Ishikawa (cell line): ENCODE measurements around the gene DCUN1D5.

Source experiments
- CEBPB ChIP-seq: IDR thresholded peaks from 2 replicates; pipeline ENCODE4 v1.6.1; 2012
- CREB1 ChIP-seq: IDR thresholded peaks from 2 replicates; pipeline ENCODE4 v1.6.1; 2012; ENCODE audit warnings: low read depth
- EGR1 ChIP-seq: IDR thresholded peaks from 2 replicates; pipeline ENCODE4 v1.6.1; 2012
- EP300 ChIP-seq: IDR thresholded peaks from 2 replicates; pipeline ENCODE4 v1.6.1; 2012; ENCODE audit warnings: borderline replicate concordance
- FOXM1 ChIP-seq: IDR thresholded peaks from 2 replicates; pipeline ENCODE4 v1.6.1; 2012; ENCODE audit warnings: low read depth, borderline replicate concordance
- NFIC ChIP-seq: IDR thresholded peaks from 2 replicates; pipeline ENCODE4 v1.6.1; 2012
- RAD21 ChIP-seq: IDR thresholded peaks from 2 replicates; pipeline ENCODE4 v1.6.1; 2012; ENCODE audit warnings: low read depth
- TAF1 ChIP-seq: IDR thresholded peaks from 2 replicates; pipeline ENCODE4 v1.6.1; 2012; ENCODE audit warnings: low read depth, mild to moderate bottlenecking
- TCF12 ChIP-seq: IDR thresholded peaks from 2 replicates; pipeline ENCODE4 v1.6.1; 2012; ENCODE audit warnings: low read depth
- TEAD4 ChIP-seq: IDR thresholded peaks from 2 replicates; pipeline ENCODE4 v1.6.1; 2012
- YY1 ChIP-seq: IDR thresholded peaks from 2 replicates; pipeline ENCODE4 v1.6.1; 2012; ENCODE audit warnings: low read depth
- ZBTB7A ChIP-seq: IDR thresholded peaks from 2 replicates; pipeline ENCODE4 v1.6.1; 2012; ENCODE audit warnings: low read depth
- TF ChIP-seq, protein P1 (sequence below): IDR thresholded peaks from 2 replicates; pipeline ENCODE4 v1.6.1; 2012; ENCODE audit warnings: low read depth, mild to moderate bottlenecking
- TF ChIP-seq, protein P2 (sequence below): IDR thresholded peaks from 2 replicates; pipeline ENCODE4 v1.6.1; 2012
- TF ChIP-seq, protein P3 (sequence below): IDR thresholded peaks from 2 replicates; pipeline ENCODE4 v1.6.1; 2012

DCUN1D5 gene

DNA sequence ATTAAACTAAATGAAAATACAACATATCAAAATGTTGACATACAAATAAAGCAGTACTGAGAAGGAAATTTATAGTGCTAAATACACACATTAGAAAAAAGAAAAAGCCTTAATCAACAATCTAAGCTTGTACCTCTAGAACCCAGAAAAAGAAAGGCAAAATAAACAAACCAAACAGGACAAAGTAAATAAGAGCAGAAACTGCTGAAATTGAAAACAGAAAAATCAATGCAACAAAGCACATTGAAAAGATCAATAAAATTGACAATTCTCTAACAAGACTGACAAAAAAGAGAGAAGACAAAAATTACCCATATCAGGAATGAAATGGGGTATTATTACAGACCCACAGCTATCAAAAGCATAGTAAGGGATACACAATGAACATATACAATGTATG is 21.0 kb downstream of the DCUN1D5 start:
- TF ChIP-seq, protein P1, sequence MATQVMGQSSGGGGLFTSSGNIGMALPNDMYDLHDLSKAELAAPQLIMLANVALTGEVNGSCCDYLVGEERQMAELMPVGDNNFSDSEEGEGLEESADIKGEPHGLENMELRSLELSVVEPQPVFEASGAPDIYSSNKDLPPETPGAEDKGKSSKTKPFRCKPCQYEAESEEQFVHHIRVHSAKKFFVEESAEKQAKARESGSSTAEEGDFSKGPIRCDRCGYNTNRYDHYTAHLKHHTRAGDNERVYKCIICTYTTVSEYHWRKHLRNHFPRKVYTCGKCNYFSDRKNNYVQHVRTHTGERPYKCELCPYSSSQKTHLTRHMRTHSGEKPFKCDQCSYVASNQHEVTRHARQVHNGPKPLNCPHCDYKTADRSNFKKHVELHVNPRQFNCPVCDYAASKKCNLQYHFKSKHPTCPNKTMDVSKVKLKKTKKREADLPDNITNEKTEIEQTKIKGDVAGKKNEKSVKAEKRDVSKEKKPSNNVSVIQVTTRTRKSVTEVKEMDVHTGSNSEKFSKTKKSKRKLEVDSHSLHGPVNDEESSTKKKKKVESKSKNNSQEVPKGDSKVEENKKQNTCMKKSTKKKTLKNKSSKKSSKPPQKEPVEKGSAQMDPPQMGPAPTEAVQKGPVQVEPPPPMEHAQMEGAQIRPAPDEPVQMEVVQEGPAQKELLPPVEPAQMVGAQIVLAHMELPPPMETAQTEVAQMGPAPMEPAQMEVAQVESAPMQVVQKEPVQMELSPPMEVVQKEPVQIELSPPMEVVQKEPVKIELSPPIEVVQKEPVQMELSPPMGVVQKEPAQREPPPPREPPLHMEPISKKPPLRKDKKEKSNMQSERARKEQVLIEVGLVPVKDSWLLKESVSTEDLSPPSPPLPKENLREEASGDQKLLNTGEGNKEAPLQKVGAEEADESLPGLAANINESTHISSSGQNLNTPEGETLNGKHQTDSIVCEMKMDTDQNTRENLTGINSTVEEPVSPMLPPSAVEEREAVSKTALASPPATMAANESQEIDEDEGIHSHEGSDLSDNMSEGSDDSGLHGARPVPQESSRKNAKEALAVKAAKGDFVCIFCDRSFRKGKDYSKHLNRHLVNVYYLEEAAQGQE, result no peak

DNA sequence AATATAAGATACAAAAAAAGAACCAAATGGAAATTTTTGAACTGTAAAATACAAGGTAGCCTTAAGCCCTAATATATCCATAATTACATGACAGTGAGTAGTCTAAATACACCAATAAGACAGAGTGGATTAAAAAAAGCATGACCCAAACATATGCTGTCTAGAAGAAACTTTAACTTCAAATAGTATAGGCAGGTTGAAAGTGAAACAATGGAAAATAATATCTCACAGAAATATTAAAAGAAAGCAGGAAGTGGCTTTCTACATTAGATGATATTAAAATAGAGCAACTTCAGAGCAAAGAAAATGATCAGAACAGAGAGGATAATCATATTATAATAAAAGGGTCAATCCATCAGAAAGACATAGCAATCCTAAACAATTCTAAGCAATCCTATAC is 21.8 kb downstream of the DCUN1D5 start:
- TF ChIP-seq EGR1, result no peak
- TF ChIP-seq YY1, result no peak
- TF ChIP-seq FOXM1, result no peak
- no peak for TF ChIP-seq TCF12
- no peak for TF ChIP-seq RAD21
- TF ChIP-seq, protein P2, sequence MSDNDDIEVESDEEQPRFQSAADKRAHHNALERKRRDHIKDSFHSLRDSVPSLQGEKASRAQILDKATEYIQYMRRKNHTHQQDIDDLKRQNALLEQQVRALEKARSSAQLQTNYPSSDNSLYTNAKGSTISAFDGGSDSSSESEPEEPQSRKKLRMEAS, result no peak

- TF ChIP-seq, protein P1, result no peak
- TF ChIP-seq ZBTB7A, result no peak
- TF ChIP-seq FOXM1, result no peak
- TF ChIP-seq RAD21, result no peak
- no peak for TF ChIP-seq NFIC
- TF ChIP-seq EGR1, result no peak
- no peak for TF ChIP-seq CREB1
- TF ChIP-seq, protein P3, sequence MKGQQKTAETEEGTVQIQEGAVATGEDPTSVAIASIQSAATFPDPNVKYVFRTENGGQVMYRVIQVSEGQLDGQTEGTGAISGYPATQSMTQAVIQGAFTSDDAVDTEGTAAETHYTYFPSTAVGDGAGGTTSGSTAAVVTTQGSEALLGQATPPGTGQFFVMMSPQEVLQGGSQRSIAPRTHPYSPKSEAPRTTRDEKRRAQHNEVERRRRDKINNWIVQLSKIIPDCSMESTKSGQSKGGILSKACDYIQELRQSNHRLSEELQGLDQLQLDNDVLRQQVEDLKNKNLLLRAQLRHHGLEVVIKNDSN, result no peak
- no peak for TF ChIP-seq TAF1
- no peak for TF ChIP-seq TEAD4
- no peak for TF ChIP-seq EP300
- TF ChIP-seq, protein P2, result no peak
- TF ChIP-seq YY1, result no peak
- no peak for TF ChIP-seq TCF12
- TF ChIP-seq CEBPB, result no peak
These were observed 22.6 kb downstream of the DCUN1D5 start for GRCh38 chr11:103069367-103069766.

DNA sequence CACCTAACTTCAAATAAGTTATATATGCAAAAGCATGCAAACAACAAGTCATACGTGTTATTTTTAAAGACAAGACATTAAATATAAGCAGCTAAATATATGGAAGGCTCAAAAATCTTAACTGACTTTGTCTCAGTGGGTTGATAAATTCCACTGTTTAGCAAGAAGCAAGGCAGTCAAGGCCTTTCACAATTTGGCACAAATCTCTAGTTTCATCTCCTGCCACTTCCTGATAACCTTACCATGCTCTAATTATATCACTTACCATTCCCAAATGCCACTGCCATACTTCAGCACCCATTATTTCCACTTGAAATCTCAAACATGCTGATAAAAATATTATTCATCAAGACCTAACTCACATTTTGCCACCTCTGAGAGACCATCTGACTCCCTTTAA is 24.8 kb downstream of the DCUN1D5 start:
- TF ChIP-seq, protein P3, result no peak
- TF ChIP-seq CEBPB (no peak), TCF12 (no peak), YY1 (no peak), TAF1 (no peak), EGR1 (no peak)

DNA sequence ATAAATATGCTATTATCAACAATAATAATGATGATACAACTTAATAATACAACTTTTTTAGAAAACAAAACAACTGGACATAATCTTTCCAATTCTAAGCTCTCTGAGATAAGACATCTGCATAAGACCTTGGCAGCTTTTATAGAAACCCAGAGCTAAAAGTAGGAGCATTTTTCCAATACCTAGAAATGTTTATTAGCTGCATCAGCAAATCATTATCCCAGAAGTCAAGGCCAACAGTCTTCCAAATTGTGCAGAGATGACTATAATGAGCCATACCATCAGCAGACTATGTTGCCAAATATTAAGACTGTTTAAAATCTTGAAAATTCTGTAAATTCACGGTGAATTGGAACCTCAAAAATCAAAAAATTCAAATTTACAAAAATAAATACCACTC is 30.3 kb downstream of the DCUN1D5 start:
- TF ChIP-seq TEAD4 (no peak), EP300 (no peak), CEBPB (no peak), ZBTB7A (no peak), EGR1 (no peak), NFIC (no peak), YY1 (no peak), FOXM1 (no peak)
- TF ChIP-seq, protein P3, result no peak
- TF ChIP-seq, protein P1, result no peak
- TF ChIP-seq, protein P2, result no peak
